OCI-LY7 (cell line): ENCODE results near the gene FGD5.

Experiments used
- CTCF ChIP-seq: fragments of 200-600 bp; sonication (generic); conservative IDR thresholded peaks from 2 replicates; pipeline ENCODE4 v1.5.1; 2014; ENCODE audit warnings: mild to moderate bottlenecking, antibody characterized with exemption, low read length, moderate library complexity, mixed read lengths
- EZH2phosphoT487 ChIP-seq: fragments of 200-600 bp; sonication (generic); IDR thresholded peaks from 2 replicates; pipeline ENCODE4 v1.6.1; 2018; ENCODE audit warnings: low read depth, borderline replicate concordance, mild to moderate bottlenecking, mixed run types, antibody characterized with exemption, low read length, moderate library complexity, mixed read lengths

GRCh38 chr3:14920536-14920935, 101.8 kb downstream of the FGD5 start:
- TF ChIP-seq CTCF (no peak), EZH2phosphoT487 (no peak)
